NCI-H226 (cell line): ENCODE results near the gene COBL.

ENCODE experiments used
- DNase-seq: peaks from one replicate; pipeline ENCODE4 v3.0.0-alpha.2; 2015

COBL gene

DNA sequence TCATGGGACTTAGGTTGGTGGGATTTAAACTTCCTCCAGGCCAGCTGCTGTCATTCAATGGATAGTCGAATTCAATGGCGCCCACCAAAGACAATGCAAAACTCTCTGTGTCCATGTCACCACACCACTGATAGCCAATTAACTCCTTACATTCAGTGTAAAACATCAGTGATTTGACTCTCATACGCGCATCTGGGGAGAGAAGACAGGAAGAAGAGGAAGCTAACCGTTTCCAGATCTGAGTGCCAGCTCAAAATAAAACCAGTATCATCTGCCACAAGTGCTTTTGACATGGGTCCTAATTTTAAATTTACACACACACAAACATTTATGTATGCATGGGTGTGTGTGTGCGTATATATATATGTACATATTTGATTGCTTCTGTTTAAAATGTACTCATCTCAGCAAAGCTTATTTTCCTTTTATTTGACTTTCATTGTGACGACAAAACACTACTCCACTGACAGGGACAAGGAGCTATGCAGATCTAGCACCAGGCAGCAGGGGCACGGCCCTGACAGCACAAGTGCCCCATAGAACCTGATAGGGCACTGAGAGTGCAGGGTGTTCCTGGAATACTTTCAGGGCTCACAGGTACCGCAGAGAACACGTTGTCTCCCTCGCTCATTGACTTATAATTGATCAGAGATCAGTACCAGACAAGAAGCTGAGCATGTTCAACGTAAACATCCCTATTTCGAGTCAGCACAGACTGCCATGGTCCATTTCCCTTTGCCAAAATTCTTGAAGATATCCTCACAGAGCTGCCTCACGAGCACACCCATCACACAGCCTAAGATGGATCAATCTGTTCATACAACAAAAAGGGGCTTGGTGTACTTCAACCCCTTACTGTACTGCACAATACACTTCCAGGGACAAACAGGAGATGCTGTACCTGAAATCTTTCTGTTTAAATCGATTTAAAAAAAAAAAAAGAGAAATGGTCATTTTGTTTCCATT is 176.1 kb downstream of the COBL start:
- DNase-seq: no peak

DNA sequence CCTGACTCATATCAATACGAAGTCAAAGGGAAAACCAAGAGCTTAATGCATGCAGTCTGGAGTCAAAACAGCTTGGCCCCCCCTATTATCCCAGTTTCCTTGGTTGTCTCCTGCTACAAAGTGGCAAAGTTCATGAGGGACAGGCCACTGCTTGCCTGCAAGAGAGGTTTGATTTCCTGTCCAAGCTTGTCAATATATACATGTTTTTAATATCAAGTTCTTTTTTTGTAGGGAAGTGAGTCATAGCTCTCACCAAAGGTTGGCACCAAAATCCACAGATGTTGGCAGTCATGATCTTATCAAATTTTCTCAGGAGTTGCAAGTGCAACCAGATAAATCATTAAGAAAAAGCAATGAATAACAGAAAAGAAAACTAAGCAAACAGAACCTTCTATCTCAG is 176.8 kb downstream of the COBL start:
- peak; percentile 12 for DNase-seq

DNA sequence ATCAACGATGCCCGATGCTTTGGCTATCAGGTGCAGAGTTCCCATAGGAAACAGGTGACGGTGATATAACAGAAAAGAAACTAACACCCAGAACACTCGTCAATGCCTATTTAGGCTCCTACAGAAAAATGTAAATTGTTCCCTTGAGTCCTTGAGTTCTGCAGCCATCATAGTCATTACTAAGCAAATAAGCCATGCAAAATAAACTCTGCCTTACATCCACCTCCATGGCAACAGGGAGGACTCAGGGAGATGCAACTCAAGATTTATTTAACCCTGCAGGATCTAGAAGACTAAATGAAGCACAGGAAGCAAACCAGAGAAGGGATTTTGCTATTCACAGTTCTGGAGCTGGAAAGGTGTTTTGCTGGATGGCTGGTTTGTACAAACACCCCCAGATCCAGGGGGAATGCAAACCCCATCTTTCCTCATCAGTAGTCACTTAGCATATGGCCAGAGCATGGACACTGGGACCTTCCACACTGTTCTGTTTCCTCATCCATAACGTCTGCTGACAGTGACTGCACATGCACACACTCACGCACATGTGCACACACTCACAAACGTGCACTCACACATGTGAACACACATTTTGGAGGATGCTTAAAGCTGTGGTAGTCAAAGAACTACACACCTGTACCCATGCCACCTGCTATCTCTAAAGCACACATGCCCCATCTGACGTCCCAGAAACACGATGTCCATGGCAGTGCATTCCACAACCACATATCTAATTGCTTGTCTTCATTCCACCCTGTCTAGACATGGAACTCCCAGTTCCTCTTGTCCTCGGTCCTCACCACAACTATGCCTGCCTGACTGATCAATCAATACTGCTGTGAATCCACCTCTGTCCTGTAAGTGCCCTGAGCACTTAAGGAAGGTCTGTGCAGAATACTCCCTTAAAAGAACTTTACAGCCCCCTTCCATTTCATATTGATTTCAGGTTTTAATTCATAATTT is 178.2 kb downstream of the COBL start:
- DNase-seq: no peak

DNA sequence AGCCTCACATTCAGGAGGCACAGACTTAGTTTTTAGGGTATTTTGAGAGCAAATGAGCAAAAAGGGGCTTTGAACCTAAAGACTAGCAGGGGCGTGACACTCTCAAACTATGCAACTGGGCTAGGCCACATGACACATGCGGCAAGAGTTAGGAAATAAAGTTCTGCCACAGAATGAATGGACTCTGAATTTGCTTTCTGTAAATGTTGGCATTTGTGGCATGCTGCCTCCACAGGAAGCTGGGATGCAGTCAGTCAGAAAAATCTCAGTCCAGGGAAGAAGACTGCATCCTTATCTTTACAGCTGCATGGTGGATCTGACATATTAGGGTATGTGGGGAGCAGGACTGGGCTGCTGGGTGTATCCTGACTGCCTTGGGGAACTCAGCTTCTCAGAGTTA is 181.0 kb downstream of the COBL start:
- DNase-seq: peak; percentile 6

DNA sequence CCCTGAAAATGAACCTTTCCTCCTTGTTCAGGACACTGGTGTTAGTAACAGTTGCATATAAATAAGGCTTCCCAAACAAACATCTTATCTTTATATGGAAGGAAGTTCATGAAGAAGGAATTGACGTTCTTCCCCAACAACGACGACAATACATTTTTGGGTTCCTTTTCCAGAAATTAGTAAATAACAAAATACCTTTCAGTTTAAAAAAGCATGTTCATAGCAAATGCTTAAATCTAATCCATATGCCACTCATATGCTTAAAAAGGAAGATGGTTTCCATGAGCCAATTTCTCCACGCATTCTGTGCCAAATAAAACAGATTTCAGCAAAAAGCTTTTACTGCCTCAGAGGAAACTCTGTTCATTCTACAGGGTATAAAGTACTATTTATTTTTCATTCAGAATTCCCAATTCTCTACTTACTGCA is 182.6 kb downstream of the COBL start:
- no peak for DNase-seq

DNA sequence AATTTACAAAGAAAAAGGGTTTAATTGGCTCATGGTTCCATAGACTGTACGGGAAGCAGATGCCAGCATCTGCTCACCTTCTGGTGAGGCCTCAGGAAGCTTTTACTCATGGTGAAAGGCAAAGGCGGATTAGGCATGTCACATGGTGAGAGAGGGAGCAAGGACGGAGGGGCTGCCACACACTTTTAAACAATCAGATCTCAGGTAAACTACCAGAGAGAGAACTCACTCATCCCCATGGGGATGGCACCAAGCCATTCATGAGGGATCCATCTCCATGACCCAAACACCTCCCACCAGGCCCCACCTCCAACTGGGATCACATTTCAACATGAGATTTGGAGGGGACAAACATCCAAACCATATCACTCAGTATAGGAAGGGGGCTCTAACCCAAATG is 183.9 kb downstream of the COBL start:
- no peak for DNase-seq

DNA sequence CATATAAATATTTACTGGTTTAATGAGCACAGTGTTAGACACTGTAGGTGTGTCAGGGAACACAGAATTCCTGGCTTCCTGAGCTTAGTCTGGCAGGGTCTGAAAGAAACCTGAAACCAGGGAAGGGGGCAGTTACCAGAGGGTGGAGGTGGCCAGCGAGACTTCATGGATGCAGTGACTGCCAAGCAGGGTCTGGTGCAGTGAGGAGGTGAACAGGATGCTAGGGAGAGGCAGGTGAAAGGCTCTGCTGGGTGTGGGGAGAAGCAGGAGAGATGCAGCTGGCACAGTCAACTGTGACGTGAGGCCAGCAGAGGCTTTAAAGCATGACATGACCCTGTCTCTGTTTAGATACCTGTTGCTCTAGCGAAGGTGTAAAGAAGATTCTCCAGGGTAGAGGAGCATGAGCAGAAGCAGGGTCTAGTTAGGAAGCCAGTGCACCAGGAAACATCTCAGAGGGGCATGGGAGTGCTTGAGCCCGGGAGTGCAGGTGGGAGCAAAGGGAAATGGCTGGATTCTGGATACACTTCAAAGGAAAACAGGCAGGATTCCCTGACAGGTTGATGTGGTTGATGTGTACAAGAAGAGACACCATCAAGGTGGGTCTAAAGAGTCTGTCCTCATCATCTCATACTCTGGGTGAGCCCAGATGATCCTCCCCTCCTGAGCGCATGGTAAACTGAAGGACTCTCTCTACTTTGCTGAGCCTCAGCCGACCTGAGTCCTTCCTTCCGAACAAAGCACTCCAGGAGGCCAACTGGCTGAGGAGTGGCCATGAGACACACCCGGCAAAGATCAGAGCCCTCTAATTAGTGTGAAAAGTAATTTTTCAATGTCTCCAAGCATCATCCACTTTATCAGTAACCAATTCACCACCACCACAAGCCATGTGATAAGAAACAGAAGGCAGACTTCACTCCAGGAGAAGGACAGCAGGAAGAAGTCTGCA is 186.8 kb downstream of the COBL start:
- DNase-seq: no peak

DNA sequence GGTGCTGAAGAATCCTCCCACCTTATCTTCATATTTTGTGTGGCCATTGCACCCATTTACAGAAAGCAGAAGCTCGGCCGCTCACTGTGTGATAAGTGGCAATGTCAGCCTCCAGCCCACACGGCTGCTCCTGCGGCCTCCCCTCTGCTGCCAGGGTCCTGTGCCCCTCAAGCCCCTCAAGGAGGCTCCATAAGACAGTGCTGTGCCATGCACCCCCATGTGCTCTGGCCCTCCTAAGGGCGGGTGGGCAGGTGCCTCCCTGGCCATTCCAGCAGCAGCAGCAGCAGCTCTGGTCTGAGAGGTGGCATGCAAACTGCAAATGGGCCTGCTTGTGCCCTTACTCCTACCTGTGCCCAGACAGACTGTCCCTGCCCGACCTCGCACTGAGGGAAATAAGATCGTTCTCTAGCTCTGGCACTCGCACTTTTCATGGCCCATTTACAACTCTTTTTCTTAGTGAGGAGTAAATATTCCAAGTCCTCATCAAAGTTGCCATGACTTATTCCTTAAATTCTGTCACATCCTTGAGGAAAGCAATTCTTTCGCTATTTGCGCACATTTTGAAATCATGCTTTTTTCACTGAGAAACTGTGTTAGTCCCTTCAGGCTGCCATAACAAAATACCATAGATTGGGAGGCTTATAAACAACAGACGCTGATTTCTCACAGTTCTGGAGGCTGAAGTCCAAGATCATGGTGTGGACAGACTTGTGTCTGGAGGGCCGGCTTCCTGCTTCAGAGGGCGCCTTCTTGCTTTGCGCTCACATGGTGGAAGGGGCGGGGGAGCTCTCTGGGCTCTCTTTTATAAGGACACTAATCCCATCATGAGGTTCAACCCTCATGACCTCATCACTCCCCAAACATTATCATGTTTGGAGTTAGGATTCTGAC is 187.8 kb downstream of the COBL start:
- DNase-seq: no peak

DNA sequence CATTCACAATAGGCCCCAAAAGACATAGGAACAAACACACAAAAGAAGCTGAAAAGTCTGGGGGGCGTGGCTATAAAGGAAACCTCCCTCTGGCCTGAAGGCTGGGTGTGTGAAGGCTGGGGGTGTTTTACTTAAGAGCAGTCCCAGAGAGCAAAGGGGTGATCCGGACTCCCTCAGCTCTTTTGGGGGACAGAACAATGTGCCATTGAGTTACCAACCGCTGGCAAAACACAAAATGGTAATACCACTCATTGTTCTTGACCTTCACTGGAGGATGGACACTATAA is 189.0 kb downstream of the COBL start:
- no peak for DNase-seq

DNA sequence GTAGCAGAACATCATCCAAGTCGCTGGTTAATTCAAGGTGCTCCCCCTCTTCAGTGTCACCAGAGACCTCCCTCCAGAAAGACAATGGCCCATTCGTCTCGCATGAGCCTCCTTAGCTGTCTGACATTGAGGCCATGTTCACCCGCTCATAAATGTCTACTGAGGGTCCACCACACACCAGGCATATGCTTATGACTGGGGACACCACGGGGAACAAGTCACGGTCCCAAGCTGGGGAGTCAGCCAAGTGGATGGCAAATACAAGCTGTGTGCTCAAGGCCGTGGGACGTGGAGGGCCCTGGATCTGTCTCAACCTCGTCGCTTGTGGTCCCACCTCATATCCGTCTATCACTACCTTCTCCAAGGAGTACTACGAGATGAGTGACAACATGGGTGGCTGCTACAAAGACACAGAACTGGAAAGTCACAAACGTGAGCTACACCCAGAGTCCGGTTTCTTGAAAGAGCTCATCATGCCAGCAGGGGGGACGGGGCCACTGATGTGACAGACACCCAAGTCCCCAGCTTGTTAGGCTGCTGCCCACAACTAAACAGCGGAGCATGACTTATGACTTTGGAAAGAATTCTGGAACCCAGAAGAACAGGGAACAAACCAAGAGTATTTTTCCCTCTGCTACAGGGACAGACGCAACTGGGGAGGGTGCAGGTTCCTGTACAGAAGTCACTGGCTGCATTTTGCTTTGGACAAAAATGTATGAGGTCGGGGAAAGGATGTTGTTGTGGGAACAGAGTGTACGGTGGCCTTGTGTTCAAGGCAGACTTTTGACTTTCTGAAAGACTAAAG is 189.6 kb downstream of the COBL start:
- DNase-seq: no peak

DNA sequence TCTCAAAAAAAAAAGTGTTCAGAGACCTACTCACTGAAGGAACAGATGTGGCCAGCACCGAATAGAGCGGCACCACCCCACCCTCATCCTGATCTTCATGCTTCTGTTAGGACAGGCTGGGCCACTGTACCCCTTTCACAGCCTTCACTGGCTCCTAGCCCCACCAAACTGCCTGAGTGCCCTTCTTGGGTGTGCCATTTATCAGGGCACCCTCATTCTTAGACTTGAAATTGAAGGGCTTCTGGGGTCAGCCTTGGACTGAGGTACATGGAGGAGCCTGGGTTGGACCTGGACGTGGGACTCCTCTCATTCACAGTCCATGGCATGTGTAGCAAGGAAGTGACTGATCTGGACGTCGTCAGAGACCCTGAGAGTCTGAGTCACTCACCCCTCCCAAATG is 190.3 kb downstream of the COBL start:
- DNase-seq: no peak

DNA sequence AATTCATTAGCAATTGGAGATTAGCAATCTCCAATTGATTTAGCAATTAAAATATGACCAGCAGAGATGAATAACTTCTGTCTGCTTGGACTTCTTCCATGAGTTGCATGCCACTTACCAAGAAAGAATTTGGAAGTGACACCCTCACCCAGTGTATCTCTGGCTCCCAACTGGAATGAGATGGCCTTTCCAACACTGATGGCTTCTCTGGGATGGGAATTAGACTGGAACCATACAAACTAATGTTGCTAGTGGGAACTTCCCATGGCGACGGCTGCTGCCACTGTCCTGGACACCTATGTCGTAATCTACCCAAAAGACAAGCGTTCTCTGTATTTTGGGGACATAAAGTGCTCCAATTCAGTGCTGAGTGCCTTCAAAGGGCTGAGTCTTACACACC is 192.3 kb downstream of the COBL start:
- no peak for DNase-seq

DNA sequence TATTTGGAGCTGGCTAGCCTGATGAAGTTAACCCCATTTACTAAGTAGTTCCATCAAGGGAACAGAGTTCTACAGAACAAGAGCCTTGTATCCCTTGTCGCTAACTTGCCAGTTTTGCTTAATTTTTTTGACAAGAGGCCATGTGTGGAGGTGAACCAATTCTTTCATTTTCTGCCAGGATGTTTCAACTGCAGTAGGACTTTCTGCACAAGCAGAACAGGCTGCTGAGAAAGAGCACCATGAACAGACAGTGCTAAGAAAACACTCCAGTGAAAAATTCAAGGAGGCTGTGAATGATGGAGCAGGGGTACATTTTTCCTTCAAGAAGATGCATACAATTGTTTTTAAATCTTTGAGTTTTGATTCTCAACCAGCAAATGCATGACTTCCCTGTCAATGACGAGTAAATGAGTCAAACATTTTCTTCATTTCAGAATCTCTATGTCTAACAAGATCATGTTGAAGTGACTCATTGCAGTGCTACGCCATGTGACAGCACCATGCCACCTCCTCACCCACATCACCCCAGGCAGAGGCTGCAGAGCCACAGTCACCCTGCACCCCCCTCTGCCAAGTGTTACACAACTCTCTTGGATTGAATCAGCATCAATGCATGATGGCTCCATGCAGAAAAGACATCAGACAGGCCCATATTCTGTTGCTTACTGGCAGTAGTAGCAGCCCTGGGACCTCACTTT is 193.1 kb downstream of the COBL start:
- DNase-seq: peak; percentile 66

DNA sequence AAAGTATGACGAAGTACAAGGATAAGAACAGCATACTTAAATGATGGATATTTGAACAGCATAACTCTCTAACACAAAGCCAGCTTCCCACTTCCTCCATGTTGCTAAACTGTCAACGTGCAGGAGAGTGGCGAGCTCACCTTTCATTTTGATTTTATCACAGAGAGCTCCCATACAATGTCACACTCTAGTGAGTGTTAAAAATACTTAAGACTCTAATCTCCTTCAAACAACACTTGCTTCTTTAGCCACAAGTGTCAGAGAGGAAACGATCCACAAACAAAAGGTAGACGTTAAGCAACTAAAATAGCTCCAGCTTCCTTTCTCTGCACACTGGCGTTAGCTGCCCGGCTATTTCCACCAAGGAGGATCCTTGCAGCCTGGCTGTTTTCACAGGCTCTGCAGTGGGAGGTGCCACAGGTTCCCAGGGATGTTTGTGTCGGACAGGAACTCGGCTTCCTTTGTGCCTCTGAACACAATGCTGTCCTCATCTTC is 194.6 kb downstream of the COBL start:
- DNase-seq: no peak

DNA sequence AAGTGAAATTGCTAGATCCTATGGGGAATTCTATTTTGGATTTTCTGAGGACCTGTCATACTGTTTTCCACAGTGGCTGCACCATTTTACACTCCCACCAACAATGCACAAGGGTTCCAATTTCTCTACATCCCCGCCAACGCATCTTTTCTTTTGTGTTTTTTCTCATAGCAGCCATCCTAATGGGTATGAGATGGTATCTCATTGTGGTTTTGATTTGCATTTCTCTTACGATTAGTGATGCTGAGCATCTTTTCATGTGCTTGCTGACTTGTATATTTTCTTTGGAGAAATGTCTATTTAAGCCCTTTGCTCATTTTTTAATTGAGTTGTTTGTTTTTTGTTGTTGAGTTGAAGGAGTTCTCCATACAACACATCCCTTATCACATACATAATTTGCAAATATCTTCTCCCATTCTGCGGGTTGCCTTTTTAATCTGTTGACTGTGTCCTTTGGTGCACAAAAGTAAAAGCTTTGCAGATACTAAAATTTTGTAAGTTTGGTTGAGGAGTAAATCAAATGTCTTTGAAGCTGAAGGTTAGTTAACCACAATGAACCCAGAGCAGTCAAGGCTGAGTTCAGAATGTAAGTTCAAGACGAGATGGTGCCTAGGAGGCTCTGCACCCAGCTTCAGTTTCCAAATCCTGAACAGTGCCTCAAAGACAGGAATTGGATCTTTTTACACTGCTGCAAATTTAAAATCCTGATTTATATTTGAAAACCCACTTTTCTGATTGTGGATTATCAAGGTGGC is 195.4 kb downstream of the COBL start:
- no peak for DNase-seq

DNA sequence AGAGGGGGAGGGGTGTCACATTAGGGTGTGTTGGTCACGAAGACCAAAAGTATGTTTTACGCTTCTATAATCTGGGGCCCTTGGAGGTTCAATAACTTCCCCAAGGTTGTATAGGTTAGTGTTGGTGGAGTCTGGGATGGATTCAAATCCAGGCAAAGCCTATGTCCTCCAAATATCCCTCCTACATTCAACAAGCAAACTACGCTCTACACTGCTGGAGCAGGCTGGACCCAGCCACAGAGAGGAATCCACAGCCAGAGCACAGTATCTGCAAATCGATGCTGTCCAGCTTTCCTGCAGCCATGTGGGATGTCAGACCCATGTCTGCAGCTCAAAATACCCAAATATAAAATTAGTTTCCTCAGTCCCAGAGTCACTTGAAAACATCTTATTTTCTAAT is 198.0 kb downstream of the COBL start:
- DNase-seq: no peak

DNA sequence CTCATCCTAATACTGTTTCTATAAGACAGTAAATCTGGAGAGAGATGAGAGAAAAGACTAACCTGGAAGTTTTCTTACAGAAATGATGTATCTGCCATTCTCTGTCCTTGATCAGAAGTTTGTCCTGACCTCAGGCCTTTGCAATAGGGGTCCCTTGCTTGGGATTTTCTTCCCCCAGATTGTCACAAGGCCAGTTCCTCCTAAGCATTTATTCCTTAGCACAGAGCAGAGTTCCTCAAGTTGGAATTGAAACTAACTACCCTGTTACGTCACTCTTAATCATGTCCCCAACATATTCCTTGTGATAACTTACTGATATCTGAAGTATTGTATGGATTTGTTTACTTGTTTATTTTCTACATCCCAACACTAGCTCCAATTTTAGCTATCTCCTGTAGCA is 202.1 kb downstream of the COBL start:
- no peak for DNase-seq

DNA sequence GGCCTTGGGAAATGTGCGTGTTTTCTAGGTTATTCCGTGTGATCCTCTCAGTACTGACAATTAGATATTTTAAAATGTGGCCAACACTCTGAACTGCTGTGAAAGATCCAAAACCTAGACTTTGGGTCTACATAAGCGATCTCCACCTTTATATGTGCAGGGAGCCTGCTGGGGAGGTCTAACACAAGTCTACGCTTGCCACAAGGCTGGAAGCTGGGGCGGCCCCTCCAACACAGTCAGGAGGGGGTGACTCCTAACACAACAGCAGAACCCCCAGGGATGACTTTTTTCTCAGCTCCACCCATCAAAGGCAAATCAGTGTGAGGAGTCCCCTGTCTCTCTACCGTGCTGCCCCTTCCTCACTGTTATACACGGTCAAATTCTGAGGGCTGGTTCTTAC is 202.6 kb downstream of the COBL start:
- no peak for DNase-seq

DNA sequence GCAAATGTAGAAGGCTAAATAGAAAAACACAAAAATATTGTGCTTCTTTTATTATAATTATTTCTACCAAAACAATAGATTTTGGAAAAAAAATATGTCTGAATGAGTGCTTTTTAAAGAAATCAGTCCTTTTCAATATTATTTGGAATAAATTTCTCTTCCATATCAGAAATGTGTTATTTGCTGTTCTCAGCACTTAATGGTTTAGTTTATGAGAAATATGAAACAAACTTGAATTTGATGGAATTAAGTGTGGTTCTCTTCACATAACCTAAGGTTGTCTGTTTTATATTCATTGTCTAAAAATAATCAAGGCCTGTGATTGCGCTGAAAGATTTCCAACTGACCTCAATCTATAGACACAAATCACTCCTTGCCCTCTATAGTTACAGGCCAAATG is 203.0 kb downstream of the COBL start:
- DNase-seq: no peak
